Hematopoietic multipotent progenitor cell treated with erythropoietin and hydrocortisone succinate and interleukin-3 and kit ligand, for 17 days (in vitro differentiated cells): ENCODE data around the gene MYF6.
"Not testable (repeated sequence)": the region's sequence is repeated elsewhere in the genome, so short reads cannot be mapped to it uniquely, and the experiment has no call there.

Experiments
- DNase-seq: peaks from one replicate; pipeline ENCODE4 v3.0.0-alpha.2; 2015; ENCODE audit warnings: low spot score

The MYF6 gene

DNA sequence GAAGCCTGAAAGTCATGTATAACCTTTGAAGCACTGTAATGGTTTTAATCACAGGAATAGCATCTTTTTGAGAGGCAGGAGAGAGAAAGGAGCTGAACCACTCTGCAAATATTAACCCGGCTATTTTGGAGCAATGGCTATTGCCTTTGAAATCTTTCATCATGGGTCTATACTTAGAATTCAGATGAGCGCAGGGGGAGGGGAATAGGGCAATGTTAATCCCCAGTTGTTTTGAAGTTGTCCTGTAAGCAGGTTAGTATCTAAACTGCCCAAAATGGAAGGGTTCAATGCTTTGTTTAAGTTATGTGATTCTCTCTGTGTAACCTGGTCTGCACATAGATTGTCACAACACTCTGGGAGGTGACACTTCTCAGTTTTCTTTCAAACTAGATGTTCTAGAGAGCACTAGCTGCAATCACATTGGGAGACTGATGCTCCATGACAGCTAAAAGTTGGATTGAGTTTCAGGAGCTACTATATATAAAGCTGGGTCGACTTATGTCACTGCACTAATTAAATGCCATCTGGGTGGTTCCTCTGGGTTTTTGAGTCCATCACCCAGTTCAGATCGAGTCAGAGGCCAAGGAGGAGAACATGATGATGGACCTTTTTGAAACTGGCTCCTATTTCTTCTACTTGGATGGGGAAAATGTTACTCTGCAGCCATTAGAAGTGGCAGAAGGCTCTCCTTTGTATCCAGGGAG is at the start of gene MYF6:
Gene MYF6 (plus strand): TSS at position 509 of the 704 bp plus-strand sequence. CDS start 86 bp downstream, at position 595.
- DNase-seq, result no peak

DNA sequence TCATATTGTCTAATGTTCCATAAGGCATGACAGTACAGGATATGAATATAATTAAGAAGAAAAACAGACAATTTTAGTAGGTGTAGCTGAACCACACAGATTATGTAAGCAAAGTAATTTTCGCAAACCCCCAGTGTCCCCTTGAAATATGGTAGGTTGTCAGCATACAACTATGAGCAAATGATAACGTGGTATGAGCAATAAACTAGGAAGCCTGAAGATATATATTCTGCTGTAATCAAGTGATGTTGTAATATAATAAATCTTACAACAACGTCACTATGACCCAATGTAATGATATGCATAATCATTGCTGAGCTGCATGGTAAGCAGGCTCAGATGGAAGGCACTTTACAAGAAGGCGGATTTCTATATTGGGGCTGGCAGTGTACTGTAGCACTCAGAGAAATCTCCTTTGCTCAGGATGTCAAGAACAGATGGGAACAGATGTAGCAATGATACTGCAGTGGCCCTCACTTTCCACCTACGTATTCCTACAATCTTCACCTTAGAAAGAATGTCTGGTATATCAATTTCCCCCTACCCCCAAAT is 47.8 kb upstream of the MYF6 start:
- DNase-seq, result no peak

DNA sequence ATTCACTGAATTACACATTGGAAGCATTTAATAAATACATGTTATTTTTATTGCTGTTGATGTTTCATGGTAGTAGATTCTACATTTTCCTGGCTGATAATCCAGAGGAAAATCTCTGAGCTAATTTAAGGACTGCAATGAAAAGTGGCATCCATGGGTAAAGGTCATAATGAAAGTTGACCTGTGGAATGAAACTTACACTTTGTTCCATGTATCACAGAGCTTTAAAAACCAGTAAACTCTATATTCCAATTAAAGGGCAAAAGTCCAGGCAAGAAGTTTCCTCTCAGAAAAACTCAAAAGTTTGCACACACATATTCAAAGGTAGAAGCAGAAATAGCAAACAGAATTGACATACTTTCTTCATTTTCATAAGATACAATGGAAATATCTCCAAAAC is 44.8 kb upstream of the MYF6 start:
- DNase-seq, result no peak

DNA sequence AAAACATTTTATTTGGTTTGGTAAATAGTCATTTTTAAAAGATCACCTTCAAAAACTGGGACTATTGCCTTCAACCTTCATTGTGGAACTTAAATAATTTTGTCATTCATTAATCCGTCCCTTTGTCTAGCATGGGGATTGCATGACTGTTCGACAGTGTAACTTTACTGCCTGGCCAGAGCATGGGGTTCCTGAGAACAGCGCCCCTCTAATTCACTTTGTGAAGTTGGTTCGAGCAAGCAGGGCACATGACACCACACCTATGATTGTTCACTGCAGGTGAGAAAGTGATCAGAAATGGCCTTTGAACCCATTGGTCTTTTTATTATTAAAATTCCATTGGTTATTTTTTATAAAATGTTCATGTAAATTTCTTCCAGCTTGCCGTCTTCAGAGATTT is 37.2 kb upstream of the MYF6 start:
- no peak for DNase-seq

DNA sequence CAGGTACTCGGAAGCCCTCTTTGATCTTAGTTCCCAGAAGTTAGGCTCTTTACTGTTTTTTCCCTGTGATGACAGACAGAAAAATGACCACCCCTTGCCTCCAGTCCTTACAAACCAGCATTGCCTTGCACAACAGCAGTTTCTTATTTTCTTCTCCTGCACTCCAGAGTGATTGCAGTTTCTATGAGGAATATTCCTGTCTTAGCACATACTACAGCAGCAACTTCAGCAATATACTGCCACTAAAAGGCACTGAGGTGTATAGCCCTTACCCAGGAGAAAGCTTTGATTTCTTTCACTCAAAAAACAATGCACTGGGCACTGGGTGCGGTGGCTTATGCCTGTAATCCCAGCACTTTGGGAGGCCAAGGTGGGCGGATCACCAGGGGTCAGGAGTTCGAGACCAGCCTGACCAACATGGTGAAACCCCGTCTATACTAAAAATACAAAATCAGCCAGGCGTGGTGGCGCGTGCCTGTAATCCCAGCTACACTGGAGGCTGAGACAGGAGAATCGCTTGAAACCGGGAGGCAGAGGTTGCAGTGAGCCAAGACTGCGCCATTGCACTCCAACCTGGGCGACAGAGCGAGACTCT is 31.3 kb upstream of the MYF6 start:
- DNase-seq, result not testable (repeated sequence)

DNA sequence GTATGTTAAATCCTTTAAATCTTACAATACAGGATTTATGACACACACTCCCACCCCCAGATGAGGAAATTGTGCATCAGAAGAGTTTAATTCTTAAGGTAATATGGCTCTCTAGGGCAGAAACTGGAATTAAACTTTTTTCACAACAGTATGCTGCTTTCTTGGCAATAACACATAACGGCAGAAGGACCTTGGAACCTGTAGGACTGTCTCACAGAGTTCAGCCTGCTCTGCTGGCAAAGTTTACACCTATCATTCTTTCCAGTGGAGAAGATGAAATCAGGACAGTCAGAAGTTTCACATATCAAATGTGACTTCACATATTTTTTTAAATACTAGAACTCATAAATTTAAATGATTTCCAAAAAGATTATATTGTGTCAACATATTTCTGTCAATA is 30.6 kb upstream of the MYF6 start:
- DNase-seq, result no peak

DNA sequence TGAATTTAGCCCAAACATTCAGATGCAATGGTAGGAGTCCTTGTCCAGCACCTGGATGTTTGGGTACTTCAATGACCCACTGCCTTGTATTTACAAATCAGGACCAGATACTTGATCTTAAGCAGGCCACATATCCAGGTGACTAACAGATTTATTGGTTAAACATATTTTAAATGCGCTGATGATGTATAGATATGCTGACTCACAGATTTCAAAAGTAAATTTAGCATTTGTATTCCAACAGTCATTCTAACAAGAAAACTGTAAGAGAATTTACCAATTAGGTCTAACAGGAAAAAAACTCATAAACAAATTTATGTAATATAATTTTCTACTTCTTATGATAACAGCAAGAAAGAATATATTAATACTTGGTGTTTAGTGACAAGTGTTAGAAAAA is 29.4 kb upstream of the MYF6 start:
- DNase-seq, result no peak

DNA sequence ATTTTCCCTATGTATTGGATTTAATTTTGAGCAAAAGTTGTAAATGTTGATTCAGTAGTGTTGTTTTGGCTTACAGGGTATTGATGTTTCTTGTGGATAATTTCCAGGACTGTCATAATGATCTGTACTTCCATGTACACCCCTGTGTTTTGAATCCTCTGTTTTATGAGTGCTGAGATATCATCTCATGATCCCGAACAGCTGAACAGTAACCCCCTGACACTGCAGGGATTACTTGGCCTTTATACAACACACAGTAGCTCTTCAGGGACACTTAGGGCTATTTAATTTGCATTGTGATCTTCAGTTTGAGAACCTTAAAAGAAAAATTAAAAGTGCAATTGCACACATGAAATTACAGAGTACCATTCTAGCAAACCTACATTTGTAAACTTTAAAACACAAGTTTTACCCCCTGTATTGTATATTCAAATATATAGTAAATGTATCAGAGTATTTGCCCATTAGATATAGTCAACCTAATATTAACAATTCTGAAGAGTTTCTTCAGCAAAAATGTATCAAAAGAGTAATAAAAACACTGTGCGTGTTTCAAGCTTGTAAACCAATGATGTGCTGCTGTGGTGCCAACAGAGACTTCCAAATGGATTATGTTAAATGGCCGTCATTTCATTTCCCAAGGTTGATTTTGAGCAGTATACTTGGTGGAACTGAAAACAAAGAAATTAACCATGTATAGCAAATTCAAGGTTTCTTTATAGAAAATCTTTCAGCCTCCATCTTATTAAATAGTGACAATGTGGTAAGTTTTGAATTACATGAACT is 27.9 kb upstream of the MYF6 start:
- no peak for DNase-seq

DNA sequence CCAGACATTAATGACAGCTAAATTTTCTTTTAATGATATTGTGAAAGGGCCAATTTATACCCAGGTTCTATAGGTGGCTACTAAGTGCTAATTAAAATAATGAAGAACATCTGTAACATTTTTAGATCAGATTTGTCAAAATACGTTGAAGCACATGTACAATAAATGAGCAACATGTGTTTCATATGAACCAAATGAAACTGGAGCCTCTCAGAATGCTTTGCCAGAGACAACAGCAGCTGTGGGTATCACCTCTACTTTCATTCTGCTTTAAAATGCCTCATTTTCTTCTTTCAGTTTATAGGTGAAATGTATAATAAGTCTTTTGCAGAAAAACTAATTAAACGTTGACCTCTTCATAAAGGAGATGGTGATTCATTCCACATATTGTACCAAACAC is 26.1 kb upstream of the MYF6 start:
- no peak for DNase-seq

DNA sequence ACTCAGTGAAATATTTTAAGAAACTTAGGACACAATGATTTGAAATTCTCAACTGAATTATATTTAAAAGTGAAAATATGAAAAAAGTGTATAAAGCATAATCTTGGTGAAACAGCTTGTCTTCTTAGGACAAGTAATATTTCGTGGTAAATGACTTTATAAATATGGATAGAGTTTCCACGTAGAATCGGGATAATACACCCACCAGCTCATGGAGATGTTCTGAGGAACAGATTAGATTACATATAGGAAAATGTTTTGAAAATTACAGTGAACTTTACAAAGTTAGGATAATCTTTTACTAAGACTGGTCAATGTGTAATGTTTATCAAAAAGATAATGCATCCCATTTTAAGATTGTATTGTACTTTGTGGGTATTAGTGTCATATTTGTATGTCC is 25.6 kb upstream of the MYF6 start:
- DNase-seq, result no peak

DNA sequence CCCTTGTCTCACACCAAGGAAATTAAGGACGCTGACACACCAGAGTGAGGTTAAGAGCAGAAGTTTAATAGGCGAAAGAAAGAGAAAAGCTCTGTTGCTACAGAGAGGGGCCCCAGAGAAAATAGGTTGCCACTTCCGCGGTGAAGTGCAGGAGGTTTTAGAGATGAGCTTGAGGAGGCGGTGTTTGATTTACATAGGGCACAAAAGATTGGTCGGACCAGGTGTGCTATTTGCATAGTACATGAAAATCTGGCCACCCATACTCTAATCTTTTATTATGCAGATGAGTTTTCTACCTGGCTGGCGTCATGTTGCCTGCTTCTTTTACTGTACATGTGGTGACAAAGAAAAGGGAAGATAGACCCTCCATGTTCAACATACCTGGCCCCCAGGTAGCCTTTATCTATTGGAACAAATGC is 23.3 kb upstream of the MYF6 start:
- no peak for DNase-seq

DNA sequence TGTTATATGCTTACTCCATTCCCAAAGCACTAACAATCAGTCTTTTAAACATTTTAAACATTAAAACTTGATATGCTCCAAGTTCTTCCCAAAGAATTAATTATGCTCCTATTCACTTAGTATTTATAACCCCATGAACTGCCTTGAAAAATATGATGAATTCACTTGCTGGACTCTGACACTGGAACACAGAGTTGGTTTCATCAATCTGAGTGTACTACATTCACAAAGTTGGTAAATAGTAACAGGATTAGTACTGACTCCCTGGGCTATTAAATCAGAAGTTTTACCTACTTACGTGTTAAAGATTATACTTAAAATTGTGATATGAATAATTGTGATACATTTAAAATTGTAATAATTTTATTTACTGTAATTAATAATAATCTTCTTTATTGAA is 17.3 kb upstream of the MYF6 start:
- DNase-seq, result no peak

DNA sequence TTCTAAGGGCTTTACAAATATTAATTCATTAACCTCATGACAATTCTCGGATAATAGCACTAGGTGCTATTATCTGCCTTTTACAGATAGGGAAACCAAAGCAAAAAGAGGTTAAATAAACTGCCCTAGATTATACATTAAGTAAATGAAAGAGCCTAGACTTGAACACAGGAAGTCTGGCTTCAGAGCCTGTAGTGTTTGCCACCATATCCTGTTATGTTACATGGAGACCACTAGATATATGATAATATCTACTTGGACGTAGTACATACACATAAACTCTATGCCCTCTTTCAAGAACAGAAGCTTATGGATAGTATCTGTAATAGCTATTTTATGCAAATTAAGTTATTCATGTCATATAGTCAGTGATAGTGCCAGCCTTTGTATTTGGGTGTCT is 16.9 kb upstream of the MYF6 start:
- DNase-seq, result no peak

DNA sequence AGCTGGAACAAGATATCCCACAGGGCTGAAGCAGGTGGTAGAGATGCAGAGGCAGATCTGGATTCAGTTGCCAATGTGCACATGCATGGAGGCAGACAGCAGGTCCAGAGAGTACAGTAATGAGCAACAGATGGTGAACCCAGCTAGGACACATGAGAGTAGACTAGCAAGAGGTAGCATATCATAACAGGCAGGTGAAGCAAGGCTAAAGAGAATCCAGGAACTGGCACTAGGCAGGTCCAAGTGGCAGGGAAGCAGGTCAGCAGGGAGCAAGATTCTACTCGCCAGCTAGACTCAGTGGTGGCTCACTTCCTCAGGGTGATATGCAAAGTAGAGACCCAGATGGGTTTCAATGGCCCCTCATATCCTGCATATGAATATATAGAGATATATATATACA is 15.3 kb upstream of the MYF6 start:
- no peak for DNase-seq

DNA sequence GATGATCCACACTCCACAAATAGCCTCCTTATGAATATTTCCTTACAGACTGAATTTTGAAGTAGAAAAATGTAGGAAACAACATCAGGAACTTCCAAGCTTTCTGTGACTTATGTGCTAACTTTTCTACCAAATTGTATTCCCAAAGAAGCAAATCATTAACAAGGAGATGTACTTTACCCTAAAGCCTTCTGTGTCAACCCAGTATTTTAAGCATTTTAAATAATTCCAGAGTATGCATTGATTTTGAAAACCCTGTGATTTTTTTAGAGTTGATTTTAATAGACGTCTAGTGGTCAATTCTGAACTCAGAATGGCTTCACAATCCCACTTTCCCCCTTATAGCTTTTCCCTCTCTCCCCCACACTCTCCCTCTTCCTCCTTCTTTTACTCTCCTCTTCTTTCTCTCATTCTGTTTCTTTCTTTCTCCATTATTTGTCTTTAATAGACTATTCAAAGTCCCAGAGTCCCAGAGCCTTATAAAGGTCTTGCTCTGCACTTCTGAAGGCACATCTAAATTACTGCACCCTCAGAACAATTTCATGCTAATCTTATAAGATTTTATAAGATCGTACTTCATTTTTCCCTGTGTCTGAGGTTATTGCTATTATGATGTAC is 10.1 kb upstream of the MYF6 start:
- no peak for DNase-seq

DNA sequence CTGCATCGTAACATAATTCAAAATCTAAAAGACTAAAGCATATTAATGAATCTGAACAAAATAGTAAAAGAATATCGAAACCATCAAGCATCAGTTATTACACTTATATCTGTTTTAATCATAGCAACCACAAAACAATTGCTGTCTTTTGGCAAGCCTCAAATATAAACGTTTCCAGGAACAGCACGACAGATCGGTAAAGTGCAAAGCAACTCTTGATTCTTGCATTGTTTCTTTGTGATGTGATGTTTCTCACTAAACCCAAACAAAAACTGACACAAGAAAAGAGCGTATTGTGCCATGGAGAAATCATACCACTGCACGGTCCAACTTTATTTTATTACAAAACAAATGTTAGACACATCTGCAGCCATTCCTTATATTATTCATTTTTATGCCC is 9.2 kb upstream of the MYF6 start:
- no peak for DNase-seq

DNA sequence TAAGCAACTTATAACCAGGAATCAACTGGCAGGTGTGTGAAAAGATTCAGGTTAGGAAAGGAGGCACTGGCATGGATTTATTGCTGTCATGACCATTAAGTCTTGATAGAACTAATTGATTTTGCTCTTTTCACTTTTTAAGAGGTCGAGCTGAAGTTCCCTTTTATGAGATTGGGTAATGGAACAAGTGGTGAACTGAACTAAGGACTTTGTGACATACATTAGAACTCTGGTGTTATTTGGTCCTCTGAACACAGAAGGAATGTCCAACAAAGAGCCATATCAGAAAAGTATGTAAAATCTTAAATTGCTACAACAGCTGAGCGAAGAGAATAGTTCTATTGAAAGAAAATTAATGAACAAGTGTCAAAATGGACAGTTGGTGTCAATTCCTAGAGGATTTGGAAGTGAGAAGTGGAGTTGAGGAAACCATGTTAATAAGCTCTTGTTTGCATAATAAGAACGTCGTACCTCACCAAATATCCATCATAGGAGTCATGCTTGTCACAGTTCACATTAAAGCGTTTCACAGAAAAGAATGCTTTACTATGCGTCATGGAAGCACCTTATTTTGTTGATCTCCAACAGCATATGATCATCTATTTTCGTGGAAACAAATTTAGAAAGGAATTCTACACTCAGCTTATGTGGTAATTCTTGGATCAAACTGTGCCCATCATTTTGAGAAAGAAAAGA is 8.4 kb upstream of the MYF6 start:
- DNase-seq, result no peak

DNA sequence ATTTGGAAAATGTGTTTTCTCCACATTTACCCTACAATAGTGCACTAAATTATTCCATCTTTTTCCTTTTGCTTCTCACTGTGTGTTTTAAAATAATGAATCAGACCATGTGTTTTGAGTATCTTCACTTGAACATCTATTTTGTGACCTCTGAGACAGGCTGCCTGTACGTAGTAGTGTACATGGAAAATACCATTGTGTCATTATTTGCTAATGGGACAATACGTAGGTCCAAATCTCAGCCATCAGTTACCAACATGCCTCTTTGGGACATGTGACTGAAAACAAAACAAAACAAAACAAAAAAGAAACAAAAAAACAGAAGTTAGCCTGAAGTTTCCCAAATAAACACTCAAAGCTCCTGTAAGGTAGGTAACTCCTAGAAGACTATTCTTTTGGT is 7.1 kb upstream of the MYF6 start:
- DNase-seq, result no peak

DNA sequence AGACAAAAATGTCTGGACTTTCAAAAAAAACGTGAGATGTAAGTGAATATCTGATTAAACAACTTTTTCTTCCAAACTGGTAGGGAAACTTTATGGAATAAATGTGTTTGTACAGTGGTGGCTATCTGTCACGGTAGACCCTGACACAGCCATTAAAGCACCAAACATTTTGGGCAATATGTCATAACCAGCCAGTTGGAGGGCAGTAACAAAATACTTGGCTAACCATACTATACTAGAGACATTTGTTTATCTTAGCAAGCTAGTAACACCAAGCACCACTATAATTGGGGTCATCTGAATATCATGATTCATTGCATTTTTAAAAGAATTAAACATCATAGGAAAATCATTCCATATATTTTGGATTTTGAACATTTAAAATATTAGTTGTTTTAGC is 6.0 kb upstream of the MYF6 start:
- DNase-seq, result no peak

DNA sequence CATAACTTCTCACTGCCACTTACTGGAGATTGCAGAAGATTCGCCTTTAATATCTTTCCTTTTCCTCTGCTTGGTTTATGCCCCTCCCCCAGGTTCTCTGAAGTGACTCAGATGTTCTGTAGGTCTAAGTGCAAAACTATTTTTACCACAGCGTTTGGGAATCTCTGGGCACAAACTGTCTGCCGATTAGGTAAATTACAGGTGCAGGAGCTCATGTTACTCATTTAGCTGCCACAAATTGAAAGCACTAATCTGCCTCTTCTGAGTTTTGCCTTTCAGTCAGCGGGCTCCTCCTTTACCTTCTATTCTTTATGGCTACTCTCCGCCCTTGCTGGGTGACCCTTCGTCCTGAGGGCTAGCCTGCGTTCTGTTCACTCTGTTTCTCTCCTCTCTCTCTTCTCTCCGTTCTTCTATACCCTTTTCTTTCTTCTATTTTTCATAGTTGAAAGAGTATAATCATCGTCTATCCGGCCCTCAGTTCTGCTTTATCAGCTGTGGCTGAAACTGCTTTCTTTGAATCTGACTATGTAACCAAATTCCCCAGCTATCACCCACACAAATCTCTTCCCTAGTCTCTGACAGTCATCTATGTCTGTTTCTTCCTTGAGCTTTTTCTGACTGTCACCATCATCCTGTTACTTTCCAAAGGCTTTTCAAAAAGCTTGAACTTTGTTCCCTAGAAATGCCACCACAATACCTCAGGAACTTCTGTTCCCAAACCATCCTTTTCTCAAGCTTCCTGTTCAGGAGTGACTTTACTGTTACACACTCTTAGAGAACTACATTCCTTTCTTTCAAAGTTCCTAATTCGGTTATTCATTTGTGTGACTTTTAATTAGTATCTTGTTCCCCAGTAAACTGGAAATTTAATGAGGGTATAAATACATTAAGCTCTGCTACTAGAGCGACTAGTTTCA is 4.3 kb upstream of the MYF6 start:
- no peak for DNase-seq

DNA sequence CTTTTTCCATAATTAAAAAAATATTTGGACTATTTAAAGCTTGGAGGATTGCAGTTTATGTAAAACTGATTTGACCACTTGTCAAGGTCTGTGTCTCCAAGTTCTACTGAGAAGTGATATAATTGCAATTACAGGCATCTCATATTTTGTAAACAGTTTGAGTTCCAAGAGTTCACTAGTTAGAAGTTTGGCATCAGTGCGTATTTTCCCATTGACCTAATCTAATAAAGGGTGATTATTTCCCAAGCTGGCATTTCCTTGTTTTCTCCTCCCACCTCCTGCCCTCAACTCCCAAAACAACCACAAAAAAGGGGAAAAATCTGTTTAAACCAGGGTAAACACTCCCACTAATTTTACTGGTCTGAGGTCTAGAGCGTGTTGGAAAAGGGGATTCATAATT is 3.0 kb upstream of the MYF6 start:
- DNase-seq, result no peak
